NCI-H2081 (cell line): ENCODE results near the gene CEP85.
"Not testable (repeated sequence)": the region's sequence is repeated elsewhere in the genome, so short reads cannot be mapped to it uniquely, and the experiment has no call there.

Source experiments
- DNase-seq, 2 experiments: peaks; one replicate each; lab custom pipeline; 2025; lab: John Stamatoyannopoulos, UW

CEP85 gene

DNA sequence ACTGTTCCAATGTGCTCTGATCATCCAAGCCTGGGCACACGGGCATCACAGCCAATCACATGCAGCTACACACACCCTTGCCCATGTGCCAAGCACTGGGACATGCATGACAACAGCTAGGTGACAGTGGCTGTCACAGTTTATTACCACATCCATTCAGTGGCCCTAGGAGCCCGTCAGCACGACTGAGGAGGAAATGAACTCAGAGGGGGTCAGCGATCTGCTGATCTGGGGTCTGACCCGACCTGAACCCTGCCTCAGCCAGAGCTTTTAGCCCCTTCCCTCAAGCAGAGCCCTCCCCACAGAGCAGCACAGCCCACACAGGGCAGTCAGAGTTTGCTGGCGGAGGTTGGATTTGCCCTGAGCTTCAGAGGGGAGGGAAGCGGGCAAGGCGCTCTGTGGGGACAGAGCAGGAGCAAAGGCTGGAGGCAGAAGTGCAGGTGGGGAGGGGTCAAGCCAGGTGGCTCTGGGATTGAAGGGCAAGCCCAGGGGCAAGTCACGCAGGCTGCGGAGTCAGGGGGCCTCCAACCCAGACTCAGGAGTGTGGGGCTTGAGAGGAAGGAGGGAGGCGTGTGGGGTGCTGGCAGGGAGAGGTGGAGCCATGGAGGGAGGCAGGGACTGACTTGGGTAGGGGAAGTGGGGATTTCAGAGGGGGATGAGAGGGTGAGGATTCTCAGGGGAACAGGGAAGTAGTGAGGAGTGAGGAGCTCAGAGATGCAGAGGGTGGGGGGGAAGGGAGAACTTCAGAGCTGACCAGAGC lies 56.3 kb downstream of the CEP85 start:
- DNase-seq, result no peak

DNA sequence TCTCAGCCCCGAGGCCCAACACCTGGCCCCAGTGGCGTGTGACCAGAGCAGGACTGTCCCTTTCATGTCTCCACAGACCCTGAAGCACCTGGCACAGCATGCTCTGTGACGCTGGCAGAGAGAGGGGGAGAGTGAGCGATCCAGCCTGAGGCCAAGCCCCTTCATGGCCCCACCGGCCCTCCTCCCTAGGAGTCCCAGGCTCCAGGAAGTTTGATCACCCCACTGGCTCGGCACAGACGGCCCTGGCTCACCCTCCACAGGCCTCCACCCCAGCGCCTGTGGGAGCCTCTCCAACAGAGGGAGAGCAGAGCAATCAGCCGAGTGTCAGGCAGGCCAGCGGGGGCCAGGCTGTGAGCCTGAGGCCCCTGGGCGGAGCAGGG lies 56.9 kb downstream of the CEP85 start:
- DNase-seq, result no peak

DNA sequence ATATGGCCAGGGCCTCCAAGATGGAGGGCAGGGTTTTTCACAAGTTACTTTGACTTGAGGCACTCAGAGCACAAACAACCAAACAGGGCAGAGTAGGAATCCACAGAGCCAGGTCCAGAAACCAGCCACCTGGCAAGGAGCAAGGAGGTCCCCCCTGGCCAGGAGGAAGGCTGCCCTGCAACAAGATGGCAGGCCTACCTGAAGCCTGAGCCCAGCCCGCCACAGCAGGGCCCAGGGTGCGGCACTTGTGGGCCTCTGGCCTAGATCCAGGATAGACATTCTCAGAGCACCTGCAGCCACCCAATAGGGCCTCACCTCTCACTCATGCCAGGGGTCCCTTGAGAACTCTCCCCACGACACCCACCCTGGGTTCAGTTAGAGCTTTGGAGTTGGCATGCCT lies 57.4 kb downstream of the CEP85 start:
- DNase-seq, result no peak

DNA sequence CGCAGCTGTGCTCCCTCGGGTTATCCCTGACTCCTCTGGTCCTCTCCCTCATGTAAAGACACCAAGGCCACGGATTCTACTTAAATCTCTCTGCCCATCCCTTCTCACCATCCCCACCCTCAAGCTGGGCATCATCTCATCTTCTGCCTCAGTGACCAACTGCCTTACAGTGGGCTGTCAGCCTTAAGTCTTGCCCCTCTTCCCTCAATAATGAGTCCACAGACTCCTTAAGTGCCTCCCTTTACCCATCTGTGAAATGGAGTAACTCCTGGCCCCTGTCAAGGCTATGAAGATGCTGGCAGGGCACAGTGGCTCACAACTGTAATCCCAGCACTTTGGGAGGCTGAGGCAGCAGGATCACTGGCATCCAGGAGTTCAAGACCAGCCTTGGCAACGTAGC lies 57.9 kb downstream of the CEP85 start:
- no peak for DNase-seq

DNA sequence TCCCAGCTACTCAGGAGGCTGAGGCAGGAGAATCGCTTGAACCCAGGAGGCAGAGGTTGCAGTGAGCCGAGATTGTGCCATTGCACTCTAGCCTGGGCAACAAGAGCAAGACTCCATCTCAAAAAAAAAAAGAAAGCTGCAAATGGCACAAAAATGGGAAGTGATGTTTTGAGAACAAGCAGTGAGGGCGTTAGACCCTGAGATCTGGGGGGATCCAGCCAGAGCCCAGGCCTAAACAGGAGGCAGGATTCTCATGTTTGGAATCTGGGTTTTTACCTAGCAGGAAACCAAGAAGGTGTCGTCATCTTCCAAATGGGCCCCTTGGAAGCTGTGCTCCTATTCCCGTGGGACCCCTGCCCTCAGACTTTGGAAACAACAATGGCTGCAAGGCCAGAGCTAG lies 58.7 kb downstream of the CEP85 start:
- DNase-seq, result not testable (repeated sequence)

DNA sequence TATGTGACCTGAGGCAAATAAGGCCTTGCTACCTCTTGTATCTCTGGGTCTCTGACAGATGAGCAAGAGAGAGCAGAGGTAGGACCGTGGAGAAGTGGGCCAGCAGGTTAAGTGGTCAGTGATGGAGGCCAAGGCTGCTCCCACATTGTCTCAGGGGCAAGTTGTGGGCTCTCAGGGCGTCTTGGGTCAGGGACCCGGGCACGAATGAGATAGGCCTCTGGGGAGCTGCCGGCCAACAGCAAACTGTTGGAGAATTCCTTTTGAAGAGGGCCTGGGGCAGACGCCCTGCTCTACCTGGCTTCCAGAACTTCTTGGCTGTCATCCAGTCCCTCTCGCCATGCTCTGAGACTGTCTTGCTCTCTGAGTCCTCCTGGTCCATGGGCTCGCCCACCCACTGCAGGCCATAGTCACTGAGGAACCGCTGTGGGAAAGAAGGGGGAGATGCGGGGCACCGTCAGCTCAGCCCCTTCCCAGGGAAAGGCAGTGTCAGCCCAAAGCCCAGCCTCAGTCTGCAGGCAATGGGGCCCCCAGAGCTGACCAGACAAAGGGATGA lies 60.0 kb downstream of the CEP85 start:
- no peak for DNase-seq

DNA sequence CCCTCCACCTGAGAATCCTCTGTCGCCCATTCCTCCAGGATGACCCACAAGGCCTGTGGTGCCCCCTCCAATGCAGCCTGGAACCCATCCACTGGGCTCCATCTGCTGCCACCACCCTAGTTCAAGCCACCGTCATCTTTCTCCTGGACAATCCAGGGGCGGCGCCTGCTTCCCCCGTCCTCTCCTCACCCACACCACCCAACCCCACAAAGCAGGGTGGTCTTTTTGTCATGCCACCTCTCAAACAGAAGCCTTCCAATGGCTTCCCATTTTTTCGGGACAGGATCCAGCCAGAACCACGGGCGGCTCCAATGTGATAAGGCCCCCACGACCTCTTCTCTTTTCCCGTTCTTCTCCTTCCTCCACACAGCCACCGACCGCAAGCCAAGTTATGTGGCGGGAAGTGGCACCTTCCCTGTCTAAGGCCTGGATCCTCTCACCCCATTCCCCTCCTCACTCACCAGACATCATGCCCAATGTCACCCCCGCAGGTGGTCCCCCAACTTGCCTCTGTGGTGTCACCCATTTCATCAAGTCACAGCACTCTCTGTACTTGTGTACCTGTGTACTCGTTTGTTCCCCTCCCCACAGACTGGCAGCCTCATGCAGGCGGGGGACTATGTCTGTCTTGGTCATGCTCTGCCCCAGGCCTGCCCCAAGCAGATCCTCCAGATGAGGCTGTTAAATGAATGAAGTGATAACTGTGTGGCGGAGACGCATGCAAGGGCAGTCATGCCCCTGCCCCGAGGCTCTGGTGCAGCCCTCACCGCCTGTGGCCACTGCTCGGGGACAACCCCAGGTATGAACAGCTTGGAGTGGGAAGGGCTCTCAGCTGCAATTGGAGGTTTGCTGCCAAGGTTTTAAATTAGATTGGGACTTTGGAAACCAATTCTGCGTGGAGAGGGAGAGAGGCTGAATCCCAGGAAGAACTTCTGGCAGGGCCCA lies 61.5 kb downstream of the CEP85 start:
- DNase-seq, result no peak

DNA sequence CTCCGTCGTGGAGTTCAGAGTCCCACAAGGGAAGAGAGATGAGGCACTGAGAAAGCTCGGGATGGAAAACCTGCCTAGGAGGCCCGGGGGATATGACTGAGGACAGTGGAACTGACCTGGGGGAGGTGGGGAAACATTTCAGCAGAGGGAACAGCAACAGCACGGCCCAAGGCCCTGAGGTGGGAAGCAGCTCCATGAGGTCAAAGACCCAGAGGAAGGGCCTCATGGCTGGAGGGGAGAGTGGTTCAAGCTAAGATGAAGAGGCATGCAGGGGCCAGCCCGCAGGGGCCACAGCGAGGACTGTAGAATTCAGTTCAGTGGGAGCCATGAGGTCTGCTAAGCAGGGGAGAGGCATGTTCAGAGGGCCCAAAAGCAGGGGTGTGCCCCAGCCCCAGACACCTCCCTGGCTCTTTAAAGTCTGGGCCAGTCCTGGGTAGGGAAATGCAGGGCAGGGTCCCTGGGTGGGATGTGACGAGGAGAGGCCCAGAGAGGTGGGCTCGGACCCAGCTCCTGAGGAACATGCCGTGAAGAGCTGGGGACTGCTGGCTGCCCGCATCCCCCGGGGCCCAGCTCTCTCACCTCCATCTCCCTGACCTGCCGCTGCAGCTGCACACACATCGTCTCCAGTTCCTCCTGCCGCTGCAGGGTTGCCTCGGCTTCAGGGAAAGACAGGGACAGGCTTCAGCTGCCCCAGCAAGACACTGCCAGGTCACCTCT lies 62.5 kb downstream of the CEP85 start:
- DNase-seq, result no peak

DNA sequence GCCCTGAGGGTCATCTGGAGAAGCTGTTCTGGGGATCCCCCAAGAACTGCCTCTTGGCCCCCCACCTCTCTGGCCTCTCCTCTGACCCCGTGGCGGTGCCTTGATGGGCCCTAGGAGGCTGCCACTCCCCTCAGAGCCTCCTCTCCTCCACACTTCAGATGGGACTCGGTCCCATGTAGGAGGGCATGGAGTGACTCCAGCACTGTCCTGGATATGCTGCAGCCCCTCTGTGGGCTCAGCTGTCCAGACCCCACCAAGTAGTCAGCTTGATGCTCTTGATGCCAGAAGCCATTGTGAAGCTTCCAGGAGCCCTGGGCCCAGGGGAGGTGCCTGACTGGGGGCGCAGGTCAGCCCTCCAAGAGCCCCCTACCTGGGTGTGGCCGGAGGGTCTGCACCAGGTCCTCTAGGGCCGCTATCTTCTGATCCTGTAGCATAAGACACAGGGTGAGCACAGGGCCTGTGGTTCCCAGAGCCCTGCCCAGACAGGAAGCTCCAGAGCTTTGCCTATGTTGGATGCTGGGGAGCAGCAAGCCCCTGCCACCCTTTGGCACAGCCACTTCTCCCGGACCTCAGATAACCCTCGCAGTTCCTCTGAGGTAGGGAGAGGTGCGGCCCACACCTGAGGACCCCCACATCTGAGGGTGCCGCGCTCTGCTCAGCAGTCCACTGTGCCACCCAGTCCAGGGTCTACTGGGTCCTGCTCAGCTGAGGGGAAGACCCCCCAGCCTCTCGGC lies 63.2 kb downstream of the CEP85 start:
- DNase-seq, result no peak

DNA sequence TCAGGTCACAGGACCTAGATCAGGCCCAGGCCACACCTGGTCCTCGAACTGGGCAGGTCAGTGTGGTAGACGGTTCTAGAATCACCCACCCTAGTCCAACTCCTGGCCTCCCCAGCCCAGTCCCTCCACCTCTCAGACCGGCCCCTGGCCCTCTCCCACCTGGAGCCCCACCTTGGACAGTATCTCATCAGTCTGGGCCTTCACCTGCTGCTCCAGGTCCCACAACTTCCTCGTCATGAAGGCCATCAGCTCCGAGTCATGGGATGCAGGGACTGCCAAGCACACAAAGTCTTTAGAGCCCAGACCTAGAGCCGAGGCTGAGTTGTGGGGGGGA lies 63.8 kb downstream of the CEP85 start:
- no peak for DNase-seq

DNA sequence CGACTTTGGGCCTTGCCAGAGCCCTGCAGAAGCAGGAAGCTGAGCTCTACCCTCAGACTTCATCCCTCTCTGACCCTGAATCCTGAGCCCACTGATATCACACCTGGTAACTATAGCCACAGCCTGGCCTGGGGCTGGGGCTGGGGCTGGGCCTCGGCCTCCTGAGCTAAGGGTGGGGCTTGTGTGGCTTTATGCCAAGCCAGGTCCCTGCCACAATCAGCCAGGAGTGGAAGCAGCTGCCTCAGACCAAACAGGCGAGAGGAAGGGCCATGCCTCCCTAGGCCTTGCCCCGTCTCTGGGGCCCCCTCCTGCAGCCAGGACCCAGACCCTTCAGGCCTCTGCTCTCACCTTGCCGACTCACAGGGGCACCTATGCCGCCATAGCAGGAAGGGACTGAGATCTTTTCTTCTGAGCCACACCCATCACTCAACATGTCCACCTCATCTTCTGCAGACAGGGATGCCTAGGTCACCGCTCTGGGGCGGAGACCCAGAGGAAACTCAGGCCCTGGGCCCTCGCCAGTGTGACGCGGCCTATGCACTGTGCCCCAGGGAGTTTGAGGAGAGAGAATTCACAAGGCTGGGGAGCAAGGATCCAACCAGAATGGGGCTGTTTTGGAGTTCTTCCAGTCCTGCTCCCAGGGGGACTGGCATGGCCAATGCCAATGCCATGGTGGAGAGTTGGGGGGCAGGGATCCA lies 66.7 kb downstream of the CEP85 start:
- DNase-seq, result no peak

DNA sequence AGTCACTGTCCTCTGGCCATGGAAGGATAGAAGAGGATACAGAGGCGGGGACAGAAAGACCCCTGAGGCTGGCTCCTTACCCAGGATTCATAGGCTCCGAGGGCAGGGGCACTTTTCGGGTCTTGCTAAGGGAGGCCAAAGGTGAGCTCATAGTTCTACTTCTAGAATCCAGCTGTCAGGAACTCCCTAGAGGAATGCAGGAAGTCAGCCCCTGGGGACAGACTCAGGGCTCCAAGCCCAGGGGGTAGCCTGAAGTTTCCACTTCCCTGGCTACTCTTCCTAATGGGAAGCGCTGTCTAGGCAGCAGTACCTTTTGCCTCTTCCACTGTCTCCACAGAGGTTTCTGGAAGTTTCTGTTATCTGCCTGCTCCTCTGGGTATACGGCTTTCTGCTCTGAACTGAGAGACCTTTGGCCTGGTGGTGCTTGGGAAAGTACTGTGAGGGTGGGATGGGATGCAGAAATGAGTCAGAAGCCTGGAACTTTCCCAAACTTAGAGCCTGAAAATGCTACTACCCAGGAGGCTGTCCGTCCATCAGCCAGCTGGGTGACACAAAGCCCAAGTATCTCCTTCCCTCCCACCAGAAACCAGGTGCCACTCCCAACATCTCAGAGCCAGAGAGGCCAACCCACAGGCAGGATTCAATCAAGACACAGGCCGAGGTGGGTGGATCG lies 68.9 kb downstream of the CEP85 start:
- DNase-seq, result no peak

DNA sequence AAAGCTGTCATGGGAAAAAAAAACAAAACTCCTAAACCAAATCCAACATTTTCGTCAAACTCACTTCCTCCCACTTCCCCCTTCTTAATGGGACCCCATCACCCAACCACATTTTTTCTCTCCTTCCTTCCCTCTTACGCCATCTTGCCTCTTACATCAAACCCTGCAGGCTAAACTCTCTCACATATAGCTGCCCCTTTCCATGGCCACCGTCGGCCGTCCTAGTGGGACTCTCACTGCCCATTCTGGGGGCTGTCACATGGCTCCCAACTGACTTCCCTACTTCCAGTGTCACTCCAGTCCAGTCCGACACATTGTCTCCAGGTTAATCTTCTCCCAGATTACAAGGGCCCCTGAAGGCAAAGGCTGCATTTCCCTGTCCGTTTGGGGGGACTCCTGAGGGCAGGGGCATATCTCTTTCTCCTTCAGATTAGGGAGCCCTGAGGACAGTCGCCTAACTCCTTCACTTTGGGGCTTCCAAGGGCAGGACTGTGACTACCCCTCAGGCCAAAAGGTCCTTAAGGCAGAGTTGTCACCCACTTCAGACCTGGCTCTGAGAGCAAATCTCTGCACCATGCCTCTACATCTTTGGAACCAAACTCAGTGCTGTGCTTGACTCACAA lies 71.8 kb downstream of the CEP85 start:
- no peak for DNase-seq

DNA sequence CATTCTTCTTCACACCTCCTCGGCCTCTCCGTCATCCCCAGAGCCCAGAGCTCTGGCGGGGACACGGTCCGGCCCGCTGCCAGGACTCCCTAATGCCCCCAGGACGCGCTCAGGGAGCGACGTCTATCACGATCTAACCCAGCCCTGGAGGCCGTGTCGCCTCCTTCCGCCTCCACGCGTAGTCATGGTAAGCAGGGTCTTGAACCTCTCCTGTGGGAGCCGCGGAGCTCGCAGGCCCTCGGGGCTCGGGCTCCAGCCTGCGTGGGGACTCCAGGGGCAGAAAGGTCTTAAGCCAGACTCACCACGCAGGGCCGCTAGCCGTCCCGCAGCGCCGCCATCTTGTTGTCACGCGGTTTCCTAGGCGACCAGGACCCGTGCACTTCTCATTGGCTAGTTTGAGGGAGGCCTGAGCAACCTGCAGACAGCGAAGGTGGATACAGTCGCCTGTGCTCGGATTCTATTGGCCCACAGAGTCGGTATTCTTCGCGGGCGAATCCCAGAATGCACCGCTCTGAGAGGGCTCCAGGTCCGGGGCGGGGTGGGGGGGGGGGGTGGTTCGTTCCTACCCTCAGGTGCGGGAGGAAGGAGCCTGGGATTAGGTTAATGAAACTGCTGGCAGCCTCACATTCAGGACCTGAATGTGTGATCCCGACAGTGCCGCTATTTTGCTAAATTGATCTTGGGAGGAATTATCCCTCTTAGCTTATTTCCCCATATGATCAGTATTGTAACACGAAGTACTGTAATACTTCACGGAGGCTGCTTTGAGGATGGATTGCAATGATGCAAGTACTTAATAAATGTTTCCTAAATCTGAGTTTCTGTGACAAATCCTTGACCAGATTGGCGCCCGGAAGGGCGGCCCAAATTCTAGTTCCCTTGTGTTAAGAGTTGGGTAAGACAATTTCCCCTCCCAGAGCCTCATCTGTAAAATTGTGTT lies 72.6 kb downstream of the CEP85 start, which contains the start of gene UBXN11:
UBXN11 (minus strand) TSS at position 347 of the 940 bp plus-strand sequence. CDS start 3,753 bp downstream, outside the sequence.
- peak; percentile 91 to 96 for DNase-seq

DNA sequence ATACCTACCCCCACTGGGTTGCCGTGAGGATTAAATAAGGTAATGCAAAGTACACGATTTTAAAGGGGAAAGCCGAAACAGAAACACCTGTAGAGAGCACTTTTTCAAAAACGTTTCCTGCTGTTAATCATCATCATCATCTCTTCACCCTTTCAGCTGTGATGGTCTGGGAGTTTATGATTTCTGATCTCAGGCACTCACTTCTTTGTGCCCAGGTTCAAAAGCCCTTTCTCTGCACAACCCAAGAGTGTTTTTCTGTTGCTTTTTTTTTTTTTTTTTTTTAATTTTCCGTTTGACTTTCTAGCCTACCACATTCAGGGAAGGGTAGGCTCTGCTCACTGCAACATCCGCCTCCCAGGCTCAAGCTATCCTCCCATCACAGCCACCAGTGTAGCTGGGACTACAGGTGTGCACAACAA lies 73.4 kb downstream of the CEP85 start:
- no peak for DNase-seq

DNA sequence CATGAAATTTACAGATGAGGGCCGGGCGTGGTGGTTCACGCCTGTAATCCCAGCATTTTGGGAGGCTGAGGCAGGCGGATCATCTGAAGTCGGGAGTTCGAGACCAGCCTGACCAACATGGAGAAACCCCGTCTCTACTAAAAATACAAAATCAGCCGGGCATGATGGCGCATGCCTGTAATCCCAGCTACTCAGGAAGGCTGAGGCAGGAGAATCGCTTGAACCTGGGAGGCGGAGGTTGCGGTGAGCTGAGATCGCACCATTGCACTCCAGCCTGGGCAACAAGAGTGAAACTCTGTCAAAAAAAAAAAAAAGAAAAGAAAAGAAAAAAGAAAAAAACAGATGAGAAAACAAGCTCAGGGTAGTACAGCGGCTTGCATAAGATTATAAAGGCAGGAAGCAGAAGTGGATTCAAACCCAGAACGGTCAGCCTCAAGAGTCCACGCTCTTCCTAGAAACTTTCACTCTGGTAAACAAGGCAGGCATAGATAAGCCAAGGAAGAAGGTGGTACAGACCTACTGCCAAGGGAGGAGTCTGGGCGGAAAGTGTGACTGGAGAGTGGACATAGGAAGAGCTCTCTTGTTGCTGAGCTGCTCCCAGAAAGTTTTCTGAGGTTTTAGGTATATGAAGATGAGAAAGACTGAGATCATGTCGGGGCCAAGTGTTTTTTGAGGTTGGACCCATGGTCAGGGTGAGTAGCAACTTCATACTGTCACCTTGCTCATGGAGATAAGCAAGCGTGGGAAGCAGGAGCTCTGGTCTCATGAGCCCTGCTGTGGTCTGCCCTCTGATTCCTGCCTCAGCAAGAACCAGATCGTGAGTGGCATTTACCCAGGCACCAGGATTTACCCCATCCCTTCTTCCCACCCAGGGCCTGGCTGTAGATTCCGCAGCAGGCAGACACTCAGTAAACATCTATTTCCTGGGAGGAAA lies 74.2 kb downstream of the CEP85 start:
- DNase-seq, result not testable (repeated sequence)

DNA sequence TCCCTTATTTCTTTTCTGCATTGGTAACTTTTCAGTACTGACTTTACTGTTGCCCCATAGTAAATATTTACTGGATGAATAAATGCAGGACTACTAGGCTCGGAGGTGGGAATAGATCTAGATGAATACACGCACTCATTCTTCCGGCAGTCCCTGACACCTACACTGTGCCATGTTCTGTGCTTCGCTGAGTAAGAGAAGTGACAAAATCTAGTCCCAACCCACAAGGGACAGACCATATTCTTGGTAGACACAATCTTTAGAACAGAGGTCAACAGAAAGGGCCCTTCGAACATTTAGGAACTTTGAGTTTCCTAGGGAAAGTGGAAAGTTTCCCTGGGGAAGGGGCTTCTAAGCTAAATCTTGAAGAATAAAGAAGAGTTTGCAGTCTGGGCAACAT lies 80.5 kb downstream of the CEP85 start:
- DNase-seq, result no peak
